Activated CD8-positive, alpha-beta memory T cell treated with anti-CD3 and anti-CD28 coated beads, Interleukin-2, amount 50 U/mL, for 24 hours (primary cell): ENCODE data around the gene SLC26A11.
"Not testable (repeated sequence)": the region's sequence is repeated elsewhere in the genome, so short reads cannot be mapped to it uniquely, and the experiment has no call there.

Experiments used
- DNase-seq: peaks from one replicate; pipeline ENCODE4 v3.0.0-alpha.2; 2020; ENCODE audit errors: extremely low read depth

The SLC26A11 gene

DNA sequence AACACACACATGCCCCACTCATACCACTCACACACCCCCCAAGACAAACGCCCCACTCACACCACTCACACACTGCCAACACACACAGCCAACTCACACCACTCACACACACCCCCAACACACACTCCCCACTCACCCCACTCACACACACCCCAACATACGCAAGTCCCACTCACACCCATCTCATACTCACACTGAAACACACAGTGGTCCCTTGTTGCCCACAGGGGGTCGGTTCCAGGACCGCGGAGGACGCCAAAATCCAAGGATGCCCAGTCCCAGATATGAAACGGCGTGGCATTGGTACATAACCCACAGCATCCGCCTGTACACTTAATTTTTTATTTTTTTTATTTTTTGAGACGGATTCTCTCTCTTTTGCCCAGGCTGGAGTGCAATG lies 61.3 kb downstream of the SLC26A11 start:
- no peak for DNase-seq

DNA sequence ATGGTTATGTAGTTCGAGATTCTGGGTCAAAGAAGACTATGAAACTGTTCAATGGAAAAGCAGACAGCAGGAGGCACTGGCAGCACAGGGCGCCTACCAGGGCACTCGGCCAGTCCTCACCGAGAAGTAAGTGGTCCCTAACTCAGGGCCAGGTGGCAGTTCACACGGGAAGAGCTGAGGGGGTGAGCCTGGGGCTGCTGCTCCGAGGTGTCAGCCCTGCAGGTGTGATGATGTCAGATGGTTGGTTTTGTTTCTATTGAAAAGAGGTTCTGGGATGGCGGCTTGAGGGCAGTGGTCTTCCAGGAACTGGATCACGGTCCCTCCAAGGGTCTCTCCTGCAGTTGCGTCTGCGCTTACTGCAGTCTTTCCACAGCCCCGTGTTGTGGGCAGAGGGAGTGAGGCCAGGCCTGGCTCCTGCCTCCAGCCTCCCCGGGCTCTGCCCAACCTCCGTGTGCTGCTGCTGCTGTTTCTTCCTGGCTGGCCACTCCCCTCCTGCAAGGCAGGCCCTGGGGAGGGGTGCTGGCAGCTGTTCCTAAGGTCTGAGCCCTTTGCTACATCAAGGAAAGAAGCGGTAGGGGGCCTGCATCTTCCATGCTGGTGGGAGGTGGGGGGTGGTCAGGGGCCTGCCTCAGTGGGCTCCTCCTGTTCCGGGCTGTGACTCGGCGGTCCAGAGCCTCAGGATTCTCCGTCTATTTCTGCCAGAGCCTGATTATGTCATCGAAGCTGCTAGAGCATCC lies 63.1 kb downstream of the SLC26A11 start:
- no peak for DNase-seq

DNA sequence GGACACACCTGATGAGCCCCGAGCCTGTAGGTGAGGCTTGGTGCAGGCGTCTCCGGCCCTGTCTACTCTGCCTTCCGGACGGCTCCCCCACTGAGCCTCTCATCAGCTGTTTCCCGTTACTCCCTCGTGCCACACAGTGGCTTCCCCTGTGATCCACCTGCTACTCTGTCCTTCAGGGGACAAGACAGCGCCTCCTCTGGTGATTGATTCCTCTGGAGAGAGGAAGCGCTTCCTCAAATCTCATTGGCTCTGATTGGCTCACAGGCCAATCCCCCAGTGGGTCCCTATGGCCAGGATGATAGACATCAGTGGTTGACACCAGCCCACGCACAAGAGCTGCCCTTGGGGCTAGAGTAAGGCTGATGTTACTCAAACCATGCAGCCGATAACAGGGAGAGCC lies 64.4 kb downstream of the SLC26A11 start:
- no peak for DNase-seq

DNA sequence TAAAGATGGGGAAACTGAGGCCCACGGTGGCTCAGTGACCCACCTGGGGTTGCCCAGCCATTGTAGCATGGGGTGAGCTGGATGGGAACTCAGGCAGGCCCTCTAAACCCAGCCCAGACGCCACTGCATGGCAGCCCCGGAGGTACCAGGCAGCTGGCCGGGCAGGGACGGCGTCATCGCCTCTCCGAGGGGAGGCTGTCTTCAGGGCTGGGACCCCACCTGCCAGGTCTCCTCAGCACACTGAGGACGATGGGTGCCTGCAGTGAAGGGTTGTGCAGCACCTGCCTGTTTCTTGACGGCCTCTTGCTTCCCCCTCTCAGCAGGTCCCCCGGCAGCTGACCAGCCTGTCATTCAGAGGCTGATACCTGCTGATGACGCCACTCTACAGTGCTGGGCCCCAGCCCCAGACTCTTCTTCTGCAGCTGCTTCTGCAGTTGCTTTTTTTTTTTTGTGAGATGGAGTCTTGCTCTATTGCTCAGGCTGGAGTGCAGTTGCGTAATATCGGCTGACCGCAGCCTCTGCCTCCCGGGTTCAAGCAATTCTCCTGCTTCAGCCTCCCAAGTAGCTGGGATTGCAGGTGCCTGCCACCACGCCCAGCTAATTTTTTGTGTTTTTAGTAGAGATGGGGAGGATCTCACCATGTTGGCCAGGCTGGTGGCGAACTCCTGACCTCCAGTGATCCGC lies 65.2 kb downstream of the SLC26A11 start:
- DNase-seq, result no peak

DNA sequence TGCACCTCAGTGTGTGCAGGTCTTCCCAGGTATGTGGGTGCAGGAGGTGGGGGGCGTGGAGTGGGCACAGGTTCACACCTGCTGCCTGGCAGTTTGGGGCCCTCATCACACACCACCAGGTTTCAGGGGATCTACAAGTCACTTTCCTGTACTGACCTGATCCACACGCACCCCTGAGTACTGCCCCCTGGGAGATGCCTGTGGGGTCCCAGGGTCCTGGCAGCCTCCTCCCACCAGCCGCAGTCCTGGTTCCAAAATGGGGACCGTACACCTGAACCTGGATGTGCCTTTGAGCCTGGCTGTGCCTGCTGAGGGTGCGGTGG lies 66.4 kb downstream of the SLC26A11 start:
- DNase-seq, result no peak

DNA sequence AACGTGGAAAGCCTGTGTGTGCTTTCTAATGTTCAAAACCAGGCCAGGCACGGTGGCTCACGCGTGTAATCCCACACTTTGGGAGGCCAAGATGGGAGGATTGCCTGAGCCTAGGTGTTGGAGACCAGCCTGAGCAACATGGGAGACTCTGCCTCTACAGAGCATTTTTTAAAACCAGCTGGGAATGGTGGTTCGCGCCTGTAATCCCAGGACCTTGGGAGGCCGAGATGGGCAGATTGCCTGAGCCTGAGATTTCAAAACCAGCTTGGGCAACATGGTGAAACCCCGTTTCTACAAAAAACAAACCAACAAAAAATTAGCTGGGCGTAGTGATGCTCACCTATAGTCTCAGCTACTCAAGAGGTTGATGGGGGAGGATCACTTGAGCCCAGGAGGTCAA lies 66.8 kb downstream of the SLC26A11 start:
- no peak for DNase-seq

DNA sequence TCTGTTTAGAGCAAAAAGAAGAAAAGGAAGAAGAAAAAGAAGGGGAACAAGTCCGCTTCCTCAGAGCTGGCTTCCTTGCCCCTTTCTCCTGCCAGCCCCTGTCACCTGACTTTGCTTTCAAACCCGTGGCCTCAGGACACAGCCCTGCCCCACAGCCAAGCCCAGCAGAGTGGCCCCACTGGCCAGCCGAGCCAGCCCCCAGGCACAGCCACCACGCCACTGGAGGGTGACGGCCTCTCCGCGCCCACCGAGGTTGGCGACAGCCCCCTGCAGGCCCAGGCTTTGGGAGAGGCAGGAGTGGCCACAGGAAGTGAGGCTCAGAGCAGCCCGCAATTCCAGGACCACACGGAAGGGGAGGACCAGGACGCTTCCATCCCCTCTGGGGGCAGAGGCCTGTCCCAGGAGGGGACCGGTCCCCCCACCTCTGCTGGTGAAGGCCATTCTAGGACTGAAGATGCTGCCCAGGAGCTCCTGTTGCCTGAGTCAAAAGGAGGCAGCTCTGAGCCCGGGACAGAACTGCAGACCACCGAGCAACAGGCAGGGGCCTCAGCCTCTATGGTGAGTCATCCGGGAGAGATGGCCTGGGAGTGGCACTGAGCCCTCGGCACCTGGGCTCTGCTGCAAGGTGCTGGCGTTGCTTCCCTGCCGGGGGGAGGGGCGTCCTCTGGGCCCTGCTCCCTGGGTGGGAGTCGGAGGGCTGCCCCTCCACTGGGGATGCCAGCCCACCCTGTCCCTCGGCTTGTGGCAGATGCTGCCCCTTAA lies 67.8 kb downstream of the SLC26A11 start:
- no peak for DNase-seq

DNA sequence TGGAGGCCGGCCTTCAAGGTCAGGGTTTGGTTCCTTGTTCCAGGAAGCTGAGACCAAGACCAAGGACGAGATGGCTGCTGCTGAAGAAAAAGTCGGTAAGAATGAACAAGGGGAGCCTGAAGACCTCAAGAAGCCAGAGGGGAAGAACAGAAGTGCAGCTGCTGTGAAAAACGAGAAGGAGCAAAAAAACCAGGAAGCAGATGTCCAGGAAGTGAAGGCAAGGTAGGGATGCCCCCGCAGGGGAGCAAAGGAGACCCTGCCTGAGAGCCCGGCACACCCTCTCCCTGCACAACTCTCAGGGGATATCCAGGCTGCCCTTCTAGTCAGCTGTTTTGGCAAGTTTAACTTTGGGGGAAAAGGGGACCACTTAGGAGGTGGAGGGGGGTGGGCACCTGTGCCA lies 69.4 kb downstream of the SLC26A11 start:
- no peak for DNase-seq

DNA sequence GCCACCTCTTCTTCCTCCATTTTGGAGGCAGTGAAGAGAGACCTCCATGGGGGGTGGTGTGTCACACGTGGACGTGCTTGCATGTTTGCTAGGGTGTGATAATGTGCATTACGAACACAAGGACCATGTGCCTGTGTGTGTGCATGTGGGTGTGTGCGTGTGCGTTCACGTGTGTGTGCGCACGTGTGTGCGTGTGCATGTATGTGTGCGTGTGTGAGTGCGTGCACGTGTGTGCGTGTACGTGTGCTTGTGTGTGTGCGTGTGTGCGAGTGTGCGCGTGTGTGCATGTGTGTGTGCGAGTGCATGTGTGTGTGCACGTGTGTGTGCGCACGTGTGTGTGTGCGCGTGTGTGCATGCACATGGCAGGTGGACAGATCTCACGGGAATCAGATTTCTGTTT lies 69.9 kb downstream of the SLC26A11 start:
- DNase-seq, result no peak

DNA sequence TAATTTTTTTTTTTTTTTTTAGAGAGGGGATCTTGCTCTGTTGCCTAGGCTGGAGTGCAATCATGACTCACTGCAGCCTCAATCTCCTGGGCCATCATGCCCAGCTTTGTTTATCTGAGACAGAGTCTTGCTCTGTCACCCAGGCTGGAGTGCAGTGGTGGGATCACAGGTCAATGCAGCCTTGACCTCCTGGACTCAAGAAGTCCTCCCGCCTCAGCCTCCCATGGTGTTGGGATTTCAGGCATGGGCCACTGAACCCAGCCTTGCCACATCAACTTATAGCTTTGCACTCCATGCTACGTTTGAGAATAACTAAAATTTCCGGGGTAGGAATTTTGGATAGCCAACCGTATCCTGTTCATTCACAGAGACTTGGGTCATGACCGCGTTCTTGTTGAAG lies 71.0 kb downstream of the SLC26A11 start:
- no peak for DNase-seq

DNA sequence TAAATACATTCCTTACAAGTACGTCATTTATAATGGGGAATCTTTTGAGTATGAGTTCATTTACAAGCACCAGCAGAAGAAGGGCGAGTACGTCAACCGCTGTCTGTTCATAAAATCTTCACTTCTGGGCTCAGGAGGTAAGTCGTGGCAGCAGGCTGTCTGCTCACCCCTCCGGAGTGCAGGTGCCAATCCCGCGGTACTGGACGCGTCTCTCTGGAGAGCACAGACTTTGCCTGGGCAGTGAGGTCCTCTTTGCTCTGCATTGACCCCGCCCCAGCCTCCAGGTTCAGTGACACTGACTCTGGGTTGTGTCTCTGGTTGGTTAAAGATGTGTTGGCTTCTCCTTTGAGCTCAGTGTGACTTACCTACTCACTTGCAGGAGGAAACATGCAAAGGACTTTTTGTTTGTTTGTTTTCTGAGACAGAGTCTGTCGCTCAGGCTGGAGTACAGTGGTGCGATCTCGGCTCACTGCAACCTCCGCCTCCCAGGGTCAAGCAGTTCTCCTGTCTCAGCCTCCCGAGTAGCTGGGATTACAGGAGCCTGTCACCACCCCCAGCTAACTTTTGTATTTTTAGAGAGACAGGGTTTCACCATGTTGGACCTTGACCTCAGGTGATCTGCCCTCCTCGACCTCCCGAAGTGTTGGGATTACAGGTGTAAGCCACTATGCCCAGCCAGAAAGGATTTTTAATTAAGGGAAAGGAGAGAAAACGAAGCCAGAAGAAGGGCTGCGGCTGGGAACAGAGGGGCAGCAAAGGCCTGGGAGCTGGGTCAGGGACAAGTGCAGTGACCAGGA lies 71.7 kb downstream of the SLC26A11 start:
- DNase-seq, result no peak

DNA sequence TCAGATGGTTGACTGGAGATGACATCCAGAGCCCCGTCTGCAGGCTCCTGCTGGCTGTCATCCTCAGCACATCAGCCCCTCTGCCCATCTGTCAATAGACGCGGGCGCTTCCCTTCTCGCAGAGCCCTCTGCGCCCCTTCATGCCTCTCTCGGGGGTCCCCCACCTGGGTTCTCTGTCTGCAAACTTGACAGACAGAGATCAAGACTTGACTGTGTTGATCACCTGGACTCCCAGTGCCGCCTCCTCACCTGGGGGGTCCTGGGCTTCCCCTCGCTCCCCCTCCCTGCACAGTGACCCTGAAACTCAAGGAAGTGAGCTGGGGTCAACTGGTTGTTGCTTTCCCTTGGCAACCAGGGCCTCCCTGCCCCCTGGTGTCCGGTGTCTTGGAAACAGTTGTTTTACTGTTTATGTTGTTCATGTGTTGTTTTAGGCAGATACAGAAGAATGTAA lies 72.3 kb downstream of the SLC26A11 start:
- DNase-seq, result no peak

DNA sequence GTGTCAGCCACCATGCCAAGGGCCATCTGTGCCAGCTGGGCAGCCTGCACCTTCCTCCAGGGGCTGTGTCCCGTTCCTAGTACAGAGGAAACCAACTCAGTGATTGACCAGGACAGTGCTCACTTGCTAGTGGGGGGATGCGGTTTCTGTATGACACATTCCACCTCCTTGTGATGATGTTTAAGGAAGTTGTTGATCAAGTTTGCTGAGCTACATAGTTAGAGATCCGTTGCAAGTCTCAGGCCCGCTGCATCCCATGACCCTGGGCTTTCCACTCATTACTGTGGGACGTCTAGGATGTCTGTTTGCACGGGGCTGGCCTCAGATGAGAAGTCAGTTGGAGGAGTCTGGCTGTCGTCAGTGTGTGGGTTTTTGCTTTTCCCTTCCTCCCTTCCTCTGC lies 74.0 kb downstream of the SLC26A11 start:
- no peak for DNase-seq

DNA sequence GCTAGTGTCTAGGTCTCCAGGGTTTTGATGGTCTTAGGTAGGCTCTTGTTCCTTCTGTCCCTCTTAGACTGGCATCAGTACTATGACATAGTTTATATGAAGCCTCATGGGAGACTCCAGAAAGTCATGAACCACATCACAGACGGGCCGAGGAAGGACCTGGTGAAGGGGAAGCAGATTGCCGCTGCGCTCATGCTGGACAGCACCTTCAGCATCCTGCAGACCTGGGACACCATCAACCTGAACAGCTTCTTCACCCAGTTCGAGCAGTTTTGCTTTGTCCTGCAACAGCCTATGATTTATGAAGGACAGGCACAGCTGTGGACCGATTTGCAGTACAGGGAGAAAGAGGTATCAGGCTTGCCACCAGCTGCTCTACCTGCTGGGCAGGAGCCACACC lies 74.4 kb downstream of the SLC26A11 start:
- DNase-seq, result no peak

DNA sequence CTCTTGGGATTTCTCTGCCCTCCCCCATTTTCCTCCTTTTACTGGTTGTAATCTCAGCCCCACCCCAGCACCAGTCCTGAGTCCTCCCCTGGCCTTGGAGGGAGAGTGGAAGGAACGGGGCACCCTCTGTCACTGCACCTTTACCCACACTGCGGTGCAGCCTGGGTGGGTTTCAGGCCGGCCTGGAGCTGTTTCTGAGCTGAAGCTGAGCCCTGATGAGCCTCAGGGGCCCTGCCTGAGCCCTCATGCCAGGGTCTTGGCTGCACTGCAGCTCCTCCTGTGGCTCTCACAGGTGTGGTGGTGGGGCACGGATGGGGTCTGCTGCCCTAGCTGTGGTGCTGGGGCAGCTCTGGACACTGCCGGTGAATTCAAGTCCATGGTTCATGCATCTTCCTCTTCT lies 74.9 kb downstream of the SLC26A11 start:
- no peak for DNase-seq

DNA sequence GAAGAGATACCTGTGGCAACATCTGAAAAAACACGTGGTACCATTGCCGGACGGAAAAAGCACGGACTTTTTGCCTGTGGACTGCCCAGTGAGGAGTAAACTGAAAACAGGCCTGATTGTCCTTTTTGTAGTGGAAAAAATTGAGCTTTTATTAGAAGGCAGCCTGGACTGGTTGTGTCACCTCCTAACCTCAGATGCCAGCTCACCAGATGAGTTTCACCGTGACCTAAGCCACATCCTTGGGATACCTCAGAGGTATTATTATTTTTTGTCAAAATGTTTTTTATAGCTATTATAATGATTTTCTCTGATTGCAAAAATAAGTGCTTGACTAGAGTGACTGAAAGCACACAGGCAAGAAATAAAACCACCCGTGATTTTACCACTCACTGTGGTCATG lies 75.3 kb downstream of the SLC26A11 start:
- no peak for DNase-seq

DNA sequence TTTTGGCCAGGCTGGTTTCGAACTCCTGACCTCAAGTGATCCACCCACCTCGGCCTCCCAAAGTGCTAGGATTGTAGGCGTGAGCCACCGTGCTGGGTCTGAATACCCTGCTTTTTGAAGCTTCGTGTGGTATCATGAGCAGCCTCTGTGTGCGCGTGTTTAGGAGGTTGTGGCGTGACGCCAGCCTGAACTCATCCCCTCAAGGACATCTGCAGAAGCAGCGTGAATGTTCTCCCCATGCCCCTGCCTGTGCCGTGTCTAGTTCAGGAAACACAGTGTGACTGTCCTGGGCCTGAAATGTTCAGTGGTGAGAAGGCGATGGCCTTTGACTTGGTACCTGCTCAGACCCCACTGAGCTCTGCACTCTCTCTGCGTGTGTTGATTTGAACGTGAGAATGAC lies 76.0 kb downstream of the SLC26A11 start:
- DNase-seq, result no peak

DNA sequence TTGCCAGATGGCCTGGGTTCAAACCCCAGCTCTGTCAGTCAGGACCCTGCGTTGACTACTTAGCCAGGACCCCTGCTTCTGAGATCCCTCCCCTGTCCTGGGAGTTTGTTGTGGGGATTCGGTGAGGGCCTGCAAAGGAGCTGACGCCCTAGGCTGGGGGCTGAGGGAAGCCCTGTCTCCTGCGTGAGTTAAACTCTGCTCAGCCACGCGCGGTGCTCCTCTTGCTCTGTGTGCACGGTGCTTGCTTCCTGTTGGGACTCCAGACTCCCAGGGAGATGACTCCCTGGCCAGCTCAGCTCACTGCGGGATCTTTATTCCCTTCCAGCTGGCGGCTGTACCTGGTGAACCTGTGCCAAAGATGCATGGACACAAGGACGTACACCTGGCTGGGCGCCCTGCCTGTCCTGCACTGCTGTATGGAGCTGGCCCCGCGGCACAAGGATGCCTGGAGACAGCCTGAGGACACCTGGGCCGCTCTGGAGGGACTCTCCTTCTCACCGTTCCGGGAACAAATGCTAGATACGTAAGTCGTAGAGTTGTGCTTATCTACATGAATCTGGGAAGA lies 77.9 kb downstream of the SLC26A11 start:
- DNase-seq, result no peak

DNA sequence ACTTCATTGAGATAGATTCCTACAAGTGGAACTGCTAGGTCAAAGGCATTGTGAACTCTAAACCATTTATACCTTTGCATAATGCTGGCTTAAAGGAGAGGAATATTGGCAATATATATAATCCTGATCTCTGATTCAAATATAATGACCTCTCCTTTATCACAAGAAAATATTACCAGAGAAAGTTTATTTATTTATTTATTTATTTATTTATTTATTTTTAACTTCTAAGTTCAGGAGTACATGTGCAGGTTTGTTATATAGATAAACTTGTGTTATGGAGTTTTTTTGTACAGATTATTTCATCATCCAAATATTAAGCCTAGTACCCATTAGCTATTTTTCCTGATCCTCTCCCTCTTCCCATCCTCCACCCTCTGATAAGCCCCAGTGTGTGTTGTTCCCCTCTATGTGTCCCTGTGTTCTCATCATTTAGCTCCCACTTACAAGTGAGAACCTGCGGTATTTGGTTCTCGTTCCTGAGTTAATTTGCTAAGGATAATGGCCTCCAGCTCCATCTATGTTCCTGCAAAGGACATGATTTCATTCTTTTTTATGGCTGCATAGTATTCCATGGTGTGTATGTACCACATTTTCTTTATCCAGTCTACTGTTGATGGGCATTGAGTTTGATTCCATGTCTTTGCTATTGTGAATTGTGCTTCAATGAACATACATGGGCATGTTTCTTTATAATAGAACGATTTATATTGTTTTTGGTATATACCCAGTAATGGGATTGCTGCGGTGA lies 79.3 kb downstream of the SLC26A11 start:
- not testable (repeated sequence) for DNase-seq

DNA sequence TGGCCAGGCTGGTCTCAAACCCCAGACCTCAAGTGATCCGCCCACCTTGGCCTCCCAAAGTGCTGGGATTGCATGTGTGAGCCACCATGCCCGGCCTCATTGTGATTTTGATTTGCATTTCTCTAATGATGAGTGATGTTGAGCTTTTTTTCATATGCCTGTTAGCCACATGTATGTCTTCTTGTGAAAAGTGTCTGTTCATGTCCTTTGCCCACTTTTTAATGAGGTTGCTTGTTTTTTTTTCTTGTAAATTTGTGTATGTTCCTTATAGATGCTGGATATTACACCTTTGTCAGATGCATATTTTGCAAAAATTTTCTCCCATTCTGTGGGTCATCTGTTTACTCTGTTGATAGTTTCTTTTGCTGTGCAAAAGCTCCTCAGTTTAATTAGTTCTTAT lies 80.5 kb downstream of the SLC26A11 start:
- DNase-seq, result not testable (repeated sequence)
